Cardiac septum (tissue), 1 donor: Measurements from ENCODE around the gene CD6. TPM values are rescaled to one million over a fixed set of nuclear protein-coding genes. Genes with fewer than 3 reads are reported as not detected.

Experiments used
- DNase-seq: peaks from one replicate; pipeline ENCODE4 v3.0.0-alpha.2; 2020; ENCODE audit warnings: low spot score
- intact Hi-C: fragments of 100-400 bp; cut with DNase I; formaldehyde crosslinking; loops from one replicate; pipeline ENCODE4 v1.14.0; 2022
- long read RNA-seq: library from polyadenylated mRNA; unstranded; transcript quantifications from one replicate; pipeline ENCODE4 v2.0.0, GENCODE V29; 2021
- total RNA-seq: library from RNA; stranded (reverse); fragmentation: NEBNext Ultra II Directional; extraction: Animal tissue kit (Norgen Biotek cat#: 25700); gene quantifications from one replicate; pipeline ENCODE4 v1.2.1, GENCODE V29; 2021
- donor health status: DM: no; HTN: no; CAD: no.

Gene CD6, protein sequence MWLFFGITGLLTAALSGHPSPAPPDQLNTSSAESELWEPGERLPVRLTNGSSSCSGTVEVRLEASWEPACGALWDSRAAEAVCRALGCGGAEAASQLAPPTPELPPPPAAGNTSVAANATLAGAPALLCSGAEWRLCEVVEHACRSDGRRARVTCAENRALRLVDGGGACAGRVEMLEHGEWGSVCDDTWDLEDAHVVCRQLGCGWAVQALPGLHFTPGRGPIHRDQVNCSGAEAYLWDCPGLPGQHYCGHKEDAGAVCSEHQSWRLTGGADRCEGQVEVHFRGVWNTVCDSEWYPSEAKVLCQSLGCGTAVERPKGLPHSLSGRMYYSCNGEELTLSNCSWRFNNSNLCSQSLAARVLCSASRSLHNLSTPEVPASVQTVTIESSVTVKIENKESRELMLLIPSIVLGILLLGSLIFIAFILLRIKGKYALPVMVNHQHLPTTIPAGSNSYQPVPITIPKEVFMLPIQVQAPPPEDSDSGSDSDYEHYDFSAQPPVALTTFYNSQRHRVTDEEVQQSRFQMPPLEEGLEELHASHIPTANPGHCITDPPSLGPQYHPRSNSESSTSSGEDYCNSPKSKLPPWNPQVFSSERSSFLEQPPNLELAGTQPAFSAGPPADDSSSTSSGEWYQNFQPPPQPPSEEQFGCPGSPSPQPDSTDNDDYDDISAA
- total RNA-seq = 0.86 TPM
- long read RNA-seq = 0 reads

DNA sequence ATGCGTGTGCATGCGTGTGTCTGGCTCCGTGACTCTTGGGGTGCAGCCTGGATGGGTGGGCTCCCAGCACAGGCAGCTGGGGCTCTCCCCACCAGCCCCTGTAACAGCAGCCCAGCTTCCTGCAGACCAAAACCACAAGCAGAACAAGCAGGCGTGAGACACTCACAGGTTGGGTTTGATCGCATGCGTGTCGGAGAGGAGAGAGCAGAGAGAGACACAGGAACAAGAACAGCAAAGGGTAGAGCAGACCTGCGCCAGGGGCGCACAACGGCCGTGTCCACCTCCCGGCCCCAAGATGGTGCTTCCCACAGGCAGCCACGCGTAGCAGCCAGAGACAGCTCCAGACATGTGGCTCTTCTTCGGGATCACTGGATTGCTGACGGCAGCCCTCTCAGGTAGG, at the start of gene CD6:
Gene CD6 (plus strand): TSS at position 161 of the 400 bp plus-strand sequence. CDS start 186 bp downstream, at position 347.
- DNase-seq = no peak
- intact Hi-C loops = loop anchor here (2.0 kb wide), 1 partner anchor 157 kb away; no protein-coding TSS in a partner anchor

DNA sequence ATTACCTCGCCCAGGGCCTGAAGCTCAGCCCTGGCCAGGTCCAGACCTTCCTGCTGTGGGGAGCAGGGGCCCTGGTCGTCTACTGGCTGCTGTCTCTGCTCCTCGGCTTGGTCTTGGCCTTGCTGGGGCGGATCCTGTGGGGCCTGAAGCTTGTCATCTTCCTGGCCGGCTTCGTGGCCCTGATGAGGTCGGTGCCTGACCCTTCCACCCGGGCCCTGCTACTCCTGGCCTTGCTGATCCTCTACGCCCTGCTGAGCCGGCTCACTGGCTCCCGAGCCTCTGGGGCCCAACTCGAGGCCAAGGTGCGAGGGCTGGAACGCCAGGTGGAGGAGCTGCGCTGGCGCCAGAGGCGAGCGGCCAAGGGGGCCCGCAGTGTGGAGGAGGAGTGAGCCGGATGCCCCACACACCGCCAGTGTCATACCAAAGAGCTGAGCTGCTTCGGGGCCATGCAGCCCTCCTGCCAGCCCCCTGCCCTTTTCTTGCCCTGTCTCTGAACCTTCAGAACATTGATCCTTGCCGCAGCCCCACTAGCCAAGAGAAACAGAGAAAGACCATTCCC, 49.6 kb upstream of the CD6 start:
- DNase-seq = no peak
- intact Hi-C loops = no loop called here

DNA sequence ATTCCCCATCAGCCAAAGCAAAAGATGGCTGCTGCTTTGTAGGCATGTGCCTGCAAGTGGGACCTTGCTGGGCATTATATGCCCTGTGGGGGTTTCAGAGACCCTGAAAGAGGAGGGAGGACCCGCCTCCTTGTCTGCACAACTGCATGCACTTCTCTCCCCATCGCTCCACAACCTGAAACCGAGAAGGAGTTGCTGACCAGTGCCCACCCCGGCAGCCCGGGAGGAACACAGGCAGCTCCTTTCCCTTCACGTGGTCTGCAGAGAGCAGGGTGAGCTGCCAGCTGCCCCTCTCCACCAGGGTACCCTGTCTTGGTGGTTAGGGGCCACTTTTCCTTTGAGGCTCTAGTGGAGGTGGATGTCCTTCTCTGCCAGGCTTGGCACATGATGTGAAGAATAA, 48.6 kb upstream of the CD6 start:
- intact Hi-C loops = no loop called here
- DNase-seq = no peak

DNA sequence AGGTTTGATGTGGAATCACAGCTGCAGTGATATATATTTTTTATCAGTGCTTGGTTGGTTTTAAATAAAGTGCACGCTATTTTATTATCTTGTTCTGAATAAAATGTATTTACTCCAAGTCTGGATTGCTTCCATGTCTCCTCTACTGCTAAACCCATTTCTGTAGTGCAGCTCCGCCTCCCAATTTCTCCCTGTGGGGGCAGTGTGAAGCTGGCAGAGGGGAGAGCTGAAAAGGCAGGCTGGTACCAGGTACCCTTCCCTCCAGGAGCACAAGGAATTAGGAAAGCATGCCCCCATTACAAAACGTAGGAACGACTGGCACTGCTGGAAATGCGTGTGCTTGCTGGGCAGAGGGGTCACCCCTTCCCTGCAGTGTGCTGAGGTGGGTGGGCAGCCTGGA, 48.2 kb upstream of the CD6 start:
- DNase-seq = no peak
- intact Hi-C loops = no loop called here

DNA sequence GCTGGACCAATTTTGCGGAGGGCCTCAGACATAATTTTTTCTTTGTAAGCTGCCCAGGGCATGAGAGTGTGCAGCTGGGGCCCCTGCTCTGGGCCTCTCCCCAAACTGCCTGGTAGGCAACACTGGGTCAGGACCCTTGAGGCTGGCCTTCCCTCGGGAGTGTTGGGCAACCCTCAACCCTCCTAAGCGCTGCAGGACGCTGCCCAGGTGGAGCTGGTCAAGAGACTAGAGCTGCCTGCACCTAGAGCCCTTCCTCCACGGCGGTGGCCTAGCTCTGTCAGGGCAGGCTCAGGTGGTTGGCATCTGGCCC, 47.7 kb upstream of the CD6 start:
- intact Hi-C loops = no loop called here

DNA sequence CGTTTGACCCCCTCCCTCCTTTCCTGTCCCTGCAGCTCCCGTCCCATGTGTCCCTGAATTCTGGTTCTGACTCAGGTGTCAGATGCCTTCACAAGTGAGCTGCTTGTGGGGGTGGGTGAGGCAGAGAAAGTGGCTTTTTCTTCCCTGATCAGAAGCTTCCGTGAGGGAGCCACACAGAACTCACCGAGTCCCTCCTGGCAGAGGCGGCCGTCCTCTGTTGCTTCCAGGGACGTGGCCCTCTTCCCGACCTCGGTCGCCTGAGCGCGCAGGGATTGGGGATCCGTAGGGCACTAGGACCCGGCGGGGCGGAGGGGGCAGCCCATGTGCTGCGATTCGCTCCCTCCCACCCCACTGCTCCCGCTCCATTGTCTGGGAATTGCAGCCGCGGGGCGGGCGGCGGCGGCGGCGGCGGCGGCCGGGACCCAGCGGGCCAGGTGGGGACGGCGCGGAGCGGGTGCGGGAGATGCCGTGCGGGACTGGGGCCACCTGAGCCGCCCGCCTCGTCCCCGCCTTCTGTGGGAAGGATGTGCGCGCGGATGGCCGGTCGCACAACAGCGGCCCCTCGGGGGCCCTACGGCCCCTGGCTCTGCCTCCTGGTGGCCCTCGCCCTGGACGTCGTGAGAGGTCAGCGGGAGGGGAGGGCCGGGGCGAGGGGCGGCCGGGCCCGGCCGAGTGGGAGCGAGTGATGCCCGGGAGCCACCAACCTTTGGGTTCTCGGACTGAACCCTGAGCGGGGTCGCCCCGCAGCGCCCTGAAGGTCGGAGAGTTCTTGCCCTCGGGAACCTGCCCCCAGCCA, 47.2 kb upstream of the CD6 start, which contains the start of gene TMEM132A:
Gene TMEM132A (plus strand): TSS at position 351 of the 796 bp plus-strand sequence. CDS start 174 bp downstream, at position 525.
- peak; percentile 88 for DNase-seq
- intact Hi-C loops = no loop called here

More for the DNA sequence above, 47.7 kb upstream of the CD6 start:
- DNase-seq = no peak

DNA sequence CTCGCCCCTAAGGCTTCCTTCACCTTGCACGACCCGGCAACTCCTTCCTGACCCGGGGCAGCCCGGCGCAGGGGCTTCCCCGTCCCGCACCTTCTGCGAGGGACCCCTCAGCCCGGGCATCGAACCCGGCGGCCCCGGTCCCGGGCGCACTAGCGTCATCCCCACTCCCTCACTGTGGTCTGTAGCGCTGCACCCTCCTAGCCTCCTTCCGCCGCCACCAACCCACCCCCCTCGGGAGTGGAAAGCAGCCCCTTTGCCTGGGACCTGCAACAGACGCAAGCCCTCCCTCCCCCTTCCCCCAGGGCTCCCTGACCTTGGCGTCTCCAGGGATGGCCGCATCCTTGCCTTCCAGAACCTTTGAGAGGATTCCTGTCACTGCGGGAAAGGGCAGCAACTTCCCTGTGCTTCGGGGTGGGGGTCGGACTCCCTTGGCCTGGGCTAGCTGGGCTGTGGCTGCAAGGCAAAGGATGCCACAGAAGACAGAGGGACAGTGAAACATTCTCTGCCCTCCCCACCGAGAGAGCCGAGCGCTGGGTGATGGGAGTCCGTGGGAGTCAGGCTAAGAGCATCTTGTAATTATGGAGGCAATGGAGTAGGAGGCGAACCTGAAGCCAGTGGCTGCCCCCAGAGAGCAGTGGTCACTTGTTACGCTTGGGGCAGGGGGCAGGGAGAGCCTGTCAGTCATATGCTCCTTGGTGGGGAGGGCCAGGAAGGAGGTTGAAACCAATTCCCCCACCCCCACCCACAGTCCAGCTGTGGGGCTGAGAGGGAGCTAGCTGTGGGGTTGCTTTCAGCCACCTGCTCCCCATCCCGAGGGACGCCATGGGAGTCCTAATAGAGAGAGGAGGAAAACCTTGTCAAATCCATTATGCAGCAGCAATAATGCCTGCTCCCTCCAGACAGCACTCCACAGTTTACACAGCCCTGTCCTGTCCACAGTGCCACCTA, 46.3 kb upstream of the CD6 start:
- intact Hi-C loops = no loop called here
- DNase-seq = no peak

DNA sequence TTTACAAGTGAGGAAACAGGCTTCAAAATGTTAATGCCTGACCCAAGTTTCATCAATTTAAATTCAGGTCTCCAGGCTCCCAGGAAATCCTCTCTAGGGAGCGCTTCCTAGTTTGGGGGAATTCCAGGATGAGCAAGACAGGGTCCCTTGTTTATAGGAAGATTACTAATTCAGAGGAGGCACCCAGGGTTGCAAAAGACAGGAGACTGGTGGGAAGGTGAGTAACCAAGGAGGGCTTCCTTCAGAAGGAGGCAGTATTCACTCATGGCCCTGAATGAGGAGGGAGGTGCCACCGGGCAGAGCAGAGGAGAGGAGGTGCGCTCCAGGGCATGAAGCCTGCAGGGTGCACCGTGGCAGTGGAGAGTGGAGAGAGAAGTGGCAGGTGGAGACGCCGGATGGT, 45.6 kb upstream of the CD6 start:
- no peak for DNase-seq
- intact Hi-C loops = no loop called here

DNA sequence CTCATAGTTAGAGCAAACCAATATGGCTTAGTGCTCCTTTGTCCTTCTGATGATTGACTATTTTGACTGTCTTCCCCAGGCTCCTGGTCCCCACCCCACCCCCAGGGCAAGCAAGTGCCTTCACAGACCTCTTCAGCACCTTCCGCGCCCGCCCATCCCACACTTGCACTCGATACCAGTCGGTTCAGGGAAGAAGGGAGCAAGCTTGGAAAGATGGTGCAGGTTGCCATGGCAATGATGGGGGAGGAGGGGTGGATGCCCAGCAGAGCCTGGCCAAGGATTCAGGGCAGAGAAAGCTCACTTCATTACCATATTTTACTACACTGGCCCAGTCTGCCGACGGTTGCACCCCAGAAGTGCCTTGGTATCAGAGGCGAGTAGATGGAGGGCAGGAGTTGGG, 45.0 kb upstream of the CD6 start:
- intact Hi-C loops = no loop called here
- no peak for DNase-seq

DNA sequence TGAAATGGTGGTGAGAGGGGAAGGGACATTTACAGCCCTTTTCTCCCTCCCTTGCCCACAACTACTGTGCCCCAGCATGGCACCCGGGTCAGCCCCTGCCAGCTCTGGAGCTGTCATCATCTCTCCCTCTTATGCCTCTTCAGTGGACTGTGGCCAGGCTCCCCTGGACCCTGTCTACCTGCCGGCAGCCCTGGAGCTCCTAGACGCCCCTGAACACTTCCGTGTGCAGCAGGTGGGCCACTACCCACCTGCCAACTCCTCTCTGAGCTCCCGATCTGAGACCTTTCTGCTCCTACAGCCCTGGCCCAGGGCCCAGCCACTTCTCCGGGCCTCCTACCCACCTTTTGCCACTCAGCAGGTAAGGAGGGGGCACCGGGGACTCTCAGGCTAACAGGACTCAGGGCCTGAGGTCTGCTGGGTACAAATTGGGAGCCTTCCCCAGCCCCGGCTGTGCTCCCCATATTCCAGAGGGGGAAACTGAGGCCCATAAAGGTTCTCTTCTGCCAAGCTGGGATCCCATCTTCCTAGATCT, 44.4 kb upstream of the CD6 start:
- intact Hi-C loops = no loop called here
- no peak for DNase-seq

DNA sequence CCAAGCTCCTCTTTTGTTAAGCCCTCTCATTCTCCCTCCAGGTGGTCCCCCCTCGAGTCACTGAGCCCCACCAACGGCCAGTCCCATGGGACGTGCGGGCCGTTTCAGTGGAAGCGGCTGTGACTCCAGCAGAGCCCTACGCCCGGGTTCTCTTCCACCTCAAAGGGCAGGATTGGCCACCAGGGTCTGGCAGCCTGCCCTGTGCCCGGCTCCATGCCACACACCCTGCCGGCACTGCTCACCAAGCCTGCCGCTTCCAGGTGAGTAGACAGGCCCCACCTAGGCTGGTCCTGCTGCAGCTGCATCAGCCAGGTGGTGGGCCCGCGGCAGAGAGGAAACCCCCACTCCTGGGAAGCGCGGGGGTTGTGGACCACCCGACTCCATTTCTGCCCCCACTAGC, 43.9 kb upstream of the CD6 start:
- DNase-seq = no peak
- intact Hi-C loops = no loop called here

DNA sequence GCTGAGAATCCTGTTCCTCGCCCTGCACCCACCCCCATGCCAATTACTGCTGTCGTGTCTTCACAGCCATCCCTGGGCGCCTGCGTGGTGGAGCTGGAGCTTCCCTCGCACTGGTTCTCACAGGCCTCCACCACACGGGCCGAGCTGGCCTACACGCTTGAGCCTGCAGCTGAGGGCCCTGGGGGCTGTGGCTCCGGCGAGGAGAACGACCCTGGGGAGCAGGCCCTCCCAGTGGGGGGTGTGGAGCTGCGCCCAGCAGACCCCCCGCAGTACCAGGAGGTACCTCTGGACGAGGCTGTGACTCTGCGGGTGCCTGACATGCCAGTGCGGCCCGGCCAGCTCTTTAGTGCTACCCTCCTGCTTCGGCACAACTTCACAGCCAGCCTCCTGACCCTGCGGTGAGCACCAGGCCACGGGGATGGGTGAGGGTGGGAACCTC, 42.9 kb upstream of the CD6 start:
- intact Hi-C loops = no loop called here
- no peak for DNase-seq

DNA sequence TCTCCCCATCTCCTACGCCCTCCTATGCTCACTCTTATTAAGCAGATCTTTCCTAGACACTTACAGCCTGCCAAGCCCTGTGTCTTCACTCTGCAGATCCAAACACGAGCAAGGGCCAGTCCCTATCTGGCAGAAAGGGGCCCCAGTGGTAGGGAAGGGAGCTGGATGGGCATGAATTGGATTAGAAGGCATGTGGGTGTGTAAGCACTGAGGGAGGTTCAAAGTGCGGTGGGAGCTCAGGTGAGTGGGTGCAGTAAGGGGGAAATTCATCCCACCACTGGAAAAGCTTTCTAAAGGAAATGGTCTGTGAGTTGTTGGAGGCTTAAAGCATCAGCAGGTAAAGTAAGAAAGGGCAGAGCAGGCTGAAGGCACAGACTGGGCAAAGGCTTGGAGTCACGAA, 41.7 kb upstream of the CD6 start:
- intact Hi-C loops = no loop called here

DNA sequence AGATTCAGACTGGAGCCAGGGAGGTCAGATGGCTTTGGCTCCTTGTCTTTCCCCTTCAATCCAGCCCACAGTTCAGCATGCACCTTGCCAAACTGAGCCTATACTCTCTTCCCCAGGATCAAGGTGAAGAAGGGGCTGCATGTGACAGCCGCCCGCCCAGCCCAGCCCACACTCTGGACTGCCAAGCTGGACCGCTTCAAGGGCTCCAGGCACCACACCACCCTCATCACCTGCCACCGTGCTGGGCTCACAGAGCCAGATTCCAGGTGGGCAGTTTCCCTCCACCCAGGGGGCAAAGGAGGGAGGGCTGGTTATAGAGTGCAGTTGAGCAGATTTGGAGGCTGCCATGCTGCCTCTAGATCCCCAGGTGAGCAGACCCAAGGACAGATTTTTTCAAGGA, 41.1 kb upstream of the CD6 start:
- no peak for DNase-seq
- intact Hi-C loops = no loop called here

More for the DNA sequence above, 41.7 kb upstream of the CD6 start:
- DNase-seq = no peak

DNA sequence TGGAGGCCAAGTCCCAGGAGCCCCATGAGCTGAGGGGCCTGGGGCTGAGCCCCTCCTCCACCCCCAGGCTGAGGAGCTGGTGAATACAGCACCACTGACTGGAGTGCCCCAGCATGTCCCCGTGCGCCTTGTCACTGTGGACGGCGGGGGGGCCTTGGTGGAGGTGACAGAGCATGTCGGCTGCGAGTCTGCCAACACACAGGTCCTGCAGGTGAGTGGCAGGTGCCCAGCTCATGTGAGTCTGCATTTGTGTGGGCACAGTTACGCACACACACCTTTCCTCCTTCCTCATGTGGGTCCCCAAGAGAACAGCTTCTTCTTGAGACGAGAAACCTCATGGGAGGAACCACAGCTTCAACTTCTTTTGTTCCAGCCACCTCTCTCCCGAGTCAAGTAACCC, 39.6 kb upstream of the CD6 start:
- intact Hi-C loops = no loop called here
- no peak for DNase-seq

DNA sequence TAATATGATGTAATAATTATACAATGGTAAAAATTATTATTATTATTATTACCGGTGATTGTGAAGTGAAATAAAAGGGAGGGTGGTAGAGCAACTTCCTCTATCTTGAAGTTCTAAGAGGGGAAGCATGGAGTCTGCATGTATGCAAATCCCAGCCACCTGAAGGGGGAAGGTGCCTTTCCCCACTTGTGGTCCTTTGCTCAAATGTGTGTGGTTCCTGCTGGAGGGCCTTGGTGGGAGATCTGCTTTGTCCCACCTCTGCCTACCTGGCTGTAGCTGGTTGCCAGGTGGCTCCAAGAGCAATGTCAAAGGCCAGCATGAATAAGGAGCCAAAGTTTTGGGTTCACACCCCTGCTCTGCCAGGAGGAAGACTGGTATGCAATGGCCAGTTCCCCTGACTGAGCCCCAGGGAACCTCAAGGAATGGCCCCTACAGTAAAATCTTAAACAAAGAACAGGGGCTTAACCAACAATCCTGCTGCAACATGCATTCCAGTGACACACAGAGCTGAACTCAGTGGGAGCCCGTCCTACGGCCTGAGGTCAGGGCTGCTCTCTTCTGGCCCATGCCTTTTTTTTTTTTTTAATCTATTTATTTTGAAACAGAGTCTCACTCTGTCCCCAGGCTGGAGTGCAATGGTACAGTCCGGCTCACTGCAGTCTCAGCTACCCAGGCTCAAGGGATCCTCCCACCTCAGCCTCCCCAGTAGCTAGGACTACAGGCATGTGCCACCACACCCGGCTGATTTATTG, 38.7 kb upstream of the CD6 start:
- DNase-seq = no peak
- intact Hi-C loops = no loop called here

DNA sequence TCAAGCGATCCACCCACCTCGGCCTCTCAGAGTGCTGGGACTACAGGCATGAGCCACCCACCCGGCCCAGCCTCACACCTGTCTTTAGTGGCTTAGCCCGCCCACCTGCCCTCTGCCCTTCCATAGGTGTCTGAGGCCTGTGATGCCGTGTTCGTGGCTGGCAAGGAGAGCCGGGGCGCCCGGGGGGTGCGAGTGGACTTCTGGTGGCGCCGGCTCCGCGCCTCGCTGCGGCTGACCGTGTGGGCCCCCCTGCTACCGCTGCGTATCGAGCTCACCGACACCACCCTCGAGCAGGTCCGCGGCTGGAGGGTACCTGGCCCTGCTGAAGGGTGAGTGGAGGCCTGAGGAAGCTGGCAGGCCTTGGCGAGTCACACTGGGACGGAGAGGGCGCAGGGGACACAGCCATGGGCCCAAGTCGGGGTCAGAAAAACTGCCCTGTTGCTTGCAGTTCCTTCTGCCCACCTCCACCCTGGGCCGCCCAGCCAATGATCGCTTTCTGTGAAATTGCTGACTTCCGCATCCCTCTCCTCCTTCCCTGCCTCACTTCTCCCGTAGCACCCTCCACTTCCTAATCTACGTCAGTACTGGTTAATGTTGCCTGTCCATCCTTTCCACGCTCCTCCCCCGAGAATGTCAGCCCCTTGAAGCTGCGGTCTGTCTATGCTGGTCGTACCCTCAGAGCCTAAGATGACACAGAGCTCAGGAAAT, 37.9 kb upstream of the CD6 start:
- intact Hi-C loops = no loop called here
- DNase-seq = no peak
